ENCODE measurements around the gene GRAMD1A.

Gene GRAMD1A

DNA sequence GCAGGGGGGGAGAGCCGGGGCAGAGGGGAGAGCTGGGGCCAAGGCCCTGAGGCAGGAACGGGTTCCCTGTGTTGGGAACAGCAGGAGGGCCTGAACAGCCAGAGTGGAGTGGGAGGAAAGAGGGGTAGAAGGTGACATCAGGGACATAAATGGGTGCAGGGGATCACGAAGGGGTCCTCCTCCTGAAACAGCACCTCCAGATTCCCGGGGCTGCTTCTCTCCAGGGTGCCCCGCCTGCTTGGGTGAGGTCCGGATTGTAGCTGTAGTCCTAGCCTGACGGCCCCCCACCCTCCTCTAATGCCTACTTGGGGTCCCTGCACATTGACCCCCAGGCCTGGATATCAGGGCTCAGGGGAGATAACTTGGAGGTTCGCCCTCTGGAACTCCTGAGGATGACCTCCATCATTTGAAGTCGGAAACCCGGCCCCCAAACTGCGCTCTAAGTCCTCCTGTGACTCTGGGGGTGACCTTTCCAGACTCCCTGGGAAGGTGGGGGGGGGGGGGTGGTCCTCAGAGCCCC, 29.7 kb downstream of the GRAMD1A start:
- TF ChIP-seq, protein P1, sequence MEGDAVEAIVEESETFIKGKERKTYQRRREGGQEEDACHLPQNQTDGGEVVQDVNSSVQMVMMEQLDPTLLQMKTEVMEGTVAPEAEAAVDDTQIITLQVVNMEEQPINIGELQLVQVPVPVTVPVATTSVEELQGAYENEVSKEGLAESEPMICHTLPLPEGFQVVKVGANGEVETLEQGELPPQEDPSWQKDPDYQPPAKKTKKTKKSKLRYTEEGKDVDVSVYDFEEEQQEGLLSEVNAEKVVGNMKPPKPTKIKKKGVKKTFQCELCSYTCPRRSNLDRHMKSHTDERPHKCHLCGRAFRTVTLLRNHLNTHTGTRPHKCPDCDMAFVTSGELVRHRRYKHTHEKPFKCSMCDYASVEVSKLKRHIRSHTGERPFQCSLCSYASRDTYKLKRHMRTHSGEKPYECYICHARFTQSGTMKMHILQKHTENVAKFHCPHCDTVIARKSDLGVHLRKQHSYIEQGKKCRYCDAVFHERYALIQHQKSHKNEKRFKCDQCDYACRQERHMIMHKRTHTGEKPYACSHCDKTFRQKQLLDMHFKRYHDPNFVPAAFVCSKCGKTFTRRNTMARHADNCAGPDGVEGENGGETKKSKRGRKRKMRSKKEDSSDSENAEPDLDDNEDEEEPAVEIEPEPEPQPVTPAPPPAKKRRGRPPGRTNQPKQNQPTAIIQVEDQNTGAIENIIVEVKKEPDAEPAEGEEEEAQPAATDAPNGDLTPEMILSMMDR (IDR thresholded peaks at IDR 0.05; ENCODE audit: insufficient read depth, low read length, missing control alignments): no peak
- CTCF ChIA-PET: no interaction called here
- DNase-seq (ENCODE audit: low read depth, low spot score): no peak
- POLR2A ChIA-PET: interaction anchor here (0.5 to 1.1 kb wide), 2 partner anchors 9 to 331 kb away, joined by 3 read pairs; no protein-coding TSS in a partner anchor
- H3K4me3 ChIP-seq (ENCODE audit: low read depth, low read length): peak overlapping the region; percentile 47

DNA sequence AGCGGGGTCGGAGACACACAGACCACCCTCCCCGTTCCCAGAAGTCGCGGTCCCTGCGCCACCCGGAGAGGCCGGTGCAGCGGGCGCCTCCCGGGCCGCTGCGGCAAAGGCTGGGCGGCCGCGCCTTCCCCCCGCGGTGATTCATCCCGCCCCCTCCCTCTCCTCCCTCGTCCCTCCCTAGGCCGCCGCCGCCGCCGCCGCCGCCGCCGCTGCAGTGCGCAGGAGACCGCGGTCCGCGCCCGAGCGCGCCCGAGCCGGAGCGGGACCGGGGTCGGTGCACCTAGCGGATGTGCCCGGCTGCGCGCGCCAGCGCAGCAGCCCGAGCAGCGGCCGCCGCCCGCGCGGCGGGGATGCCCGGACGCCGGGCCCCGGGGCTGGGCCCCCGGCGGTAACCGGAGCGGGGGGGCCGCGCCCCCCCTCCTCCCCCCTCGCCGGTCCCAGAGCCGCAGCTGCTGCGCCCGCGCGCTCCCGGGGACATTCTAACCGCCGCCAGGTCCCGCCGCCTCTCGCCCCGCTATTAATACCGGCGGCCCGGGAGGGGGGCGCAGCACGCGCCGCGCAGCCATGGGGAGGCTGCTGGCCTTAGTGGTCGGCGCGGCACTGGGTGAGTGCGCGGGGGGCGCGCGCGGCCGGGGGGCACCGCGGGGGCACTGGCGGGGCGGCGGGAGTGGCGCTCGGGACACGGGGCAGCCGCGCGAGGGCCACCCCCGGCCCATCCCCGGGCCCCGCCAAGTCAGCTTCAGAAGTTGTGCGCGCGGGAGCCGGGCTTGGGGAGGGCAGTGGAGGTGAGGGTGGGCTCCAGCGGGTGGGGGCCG, 30.3 kb downstream of the GRAMD1A start, which contains the start of gene SCN1B:
Gene SCN1B, plus strand, starts transcription at position 214 of the 815 bp plus-strand sequence. Its CDS starts 351 bp downstream, at position 565.
- DNase-seq (ENCODE audit: low read depth, low spot score): no peak
- ChIA-PET CTCF (interaction anchor here (1.5 to 1.6 kb wide), 2 partner anchors 16 to 36 kb away, joined by 5 to 6 read pairs; no protein-coding TSS in a partner anchor), POLR2A (interaction anchor here (0.7 to 1.1 kb wide), 2 partner anchors 10 to 24 kb away, joined by 3 to 4 read pairs; no protein-coding TSS in a partner anchor)
- H3K4me3 ChIP-seq (ENCODE audit: low read depth, low read length): peak within 1 kb of the TSS; percentile 60
- TF ChIP-seq, protein P1 (IDR thresholded peaks at IDR 0.05; ENCODE audit: insufficient read depth, low read length, missing control alignments): no peak

DNA sequence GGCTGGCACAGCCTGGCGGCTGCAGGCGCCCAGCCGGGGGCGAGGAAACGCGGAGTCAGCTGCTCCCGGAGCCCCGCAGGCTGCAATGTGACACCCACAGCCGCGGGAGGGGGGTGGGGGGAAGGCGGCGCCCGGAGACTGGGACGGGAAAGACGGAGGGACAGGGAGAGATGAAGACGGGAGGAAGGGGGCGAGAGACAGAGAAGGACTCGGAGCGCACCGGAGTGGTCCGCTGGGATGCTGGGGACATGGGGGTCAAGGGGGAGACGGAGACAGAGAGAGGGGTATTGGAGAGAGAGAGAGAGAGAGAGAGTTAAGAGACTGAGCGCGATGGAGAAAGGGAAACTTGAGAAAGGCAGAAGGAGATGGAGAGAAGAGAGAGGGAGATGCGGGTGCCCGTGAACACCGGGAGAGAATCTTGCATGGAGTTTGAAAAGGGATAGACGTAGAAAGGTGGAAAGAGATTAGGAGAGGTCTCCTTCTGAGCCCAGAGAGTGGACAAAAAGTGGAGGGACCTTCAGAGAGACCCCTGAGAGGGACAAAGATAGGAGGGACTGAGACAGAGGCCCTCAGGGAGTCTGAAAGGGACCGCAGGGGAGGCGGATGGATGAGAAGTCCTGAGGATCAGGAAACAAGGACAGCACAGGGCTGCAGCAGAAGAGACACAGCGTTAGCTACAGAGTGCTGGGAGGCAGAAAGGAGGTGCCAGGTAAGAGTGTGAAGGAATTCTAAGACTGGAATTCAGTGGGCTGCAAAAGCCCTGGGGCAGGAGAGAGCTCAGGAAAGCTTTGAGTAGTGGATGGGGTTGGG, 31.2 kb downstream of the GRAMD1A start:
- no peak for DNase-seq (ENCODE audit: low read depth, low spot score)
- peak overlapping the region; percentile 60 for H3K4me3 ChIP-seq (ENCODE audit: low read depth, low read length)
- CTCF ChIA-PET: interaction anchor here (0.9 to 1.6 kb wide), 4 partner anchors 13 to 35 kb away, joined by 3 to 9 read pairs (median 6); no protein-coding TSS in a partner anchor
- TF ChIP-seq, protein P1 (IDR thresholded peaks at IDR 0.05; ENCODE audit: insufficient read depth, low read length, missing control alignments): no peak
- POLR2A ChIA-PET: interaction anchor here (0.7 kb wide), 2 partner anchors 13 to 24 kb away, joined by 4 to 7 read pairs; no protein-coding TSS in a partner anchor

DNA sequence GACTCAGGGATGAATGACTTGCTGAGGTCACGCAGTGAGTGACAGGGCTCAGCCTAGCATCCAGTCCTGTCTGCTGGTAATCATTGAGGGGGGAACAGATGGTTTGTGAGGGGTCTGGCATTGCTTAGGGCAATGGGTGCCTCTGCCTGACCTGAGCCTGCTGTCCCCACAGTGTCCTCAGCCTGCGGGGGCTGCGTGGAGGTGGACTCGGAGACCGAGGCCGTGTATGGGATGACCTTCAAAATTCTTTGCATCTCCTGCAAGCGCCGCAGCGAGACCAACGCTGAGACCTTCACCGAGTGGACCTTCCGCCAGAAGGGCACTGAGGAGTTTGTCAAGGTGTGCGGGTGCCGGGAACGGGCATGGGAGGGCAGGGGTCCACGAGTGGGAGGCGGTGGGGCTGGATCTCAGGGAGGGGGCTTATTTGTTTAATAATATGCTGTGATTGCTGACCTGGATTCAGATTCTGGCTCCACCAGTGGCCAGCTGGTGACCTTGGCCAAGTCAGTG, 32.3 kb downstream of the GRAMD1A start:
- no peak overlapping the region for H3K4me3 ChIP-seq (ENCODE audit: low read depth, low read length)
- ChIA-PET POLR2A (interaction anchor here (0.6 kb wide), 1 partner anchor 1235 kb away, joined by 3 read pairs; no protein-coding TSS in a partner anchor), CTCF (interaction anchor here (1.6 kb wide), 1 partner anchor 12 kb away, joined by 9 read pairs; no protein-coding TSS in a partner anchor)
- TF ChIP-seq, protein P1 (IDR thresholded peaks at IDR 0.05; ENCODE audit: insufficient read depth, low read length, missing control alignments): no peak
- no peak for DNase-seq (ENCODE audit: low read depth, low spot score)

DNA sequence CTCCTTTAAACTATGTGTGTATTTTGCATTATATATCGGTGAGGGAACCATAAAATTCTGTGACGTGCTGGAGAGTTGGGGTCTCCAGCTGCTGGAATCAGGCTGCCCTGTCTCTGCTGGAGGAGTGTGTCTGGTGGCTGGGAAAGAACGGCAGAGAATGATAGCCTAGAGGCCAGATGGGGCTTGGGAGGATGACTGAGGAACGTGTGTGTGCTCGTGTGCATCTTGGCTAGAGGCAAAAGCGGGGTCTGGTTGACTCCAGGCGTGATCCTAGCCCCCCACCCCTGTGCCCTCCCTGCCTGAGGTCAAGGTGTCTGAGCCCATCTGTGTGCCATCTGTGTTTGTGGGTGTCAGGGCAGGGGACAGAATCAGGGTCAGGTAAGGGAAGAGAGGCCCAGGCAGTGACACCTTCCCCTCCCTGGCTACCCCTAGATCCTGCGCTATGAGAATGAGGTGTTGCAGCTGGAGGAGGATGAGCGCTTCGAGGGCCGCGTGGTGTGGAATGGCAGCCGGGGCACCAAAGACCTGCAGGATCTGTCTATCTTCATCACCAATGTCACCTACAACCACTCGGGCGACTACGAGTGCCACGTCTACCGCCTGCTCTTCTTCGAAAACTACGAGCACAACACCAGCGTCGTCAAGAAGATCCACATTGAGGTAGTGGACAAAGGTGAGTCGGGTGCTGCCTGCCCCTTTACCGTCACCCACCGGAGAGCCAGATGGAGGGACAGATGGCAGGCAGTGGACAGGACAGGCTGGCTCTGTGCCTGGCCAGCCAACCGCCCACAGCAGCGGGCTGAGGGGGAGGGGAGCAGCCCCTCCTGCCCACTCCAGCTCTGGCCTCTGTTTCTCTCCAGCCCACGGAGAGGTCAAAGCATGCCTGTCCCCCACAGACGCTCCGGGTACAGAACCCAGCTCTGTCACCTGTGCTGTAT, 33.2 kb downstream of the GRAMD1A start:
- H3K4me3 ChIP-seq (ENCODE audit: low read depth, low read length): no peak overlapping the region
- ChIA-PET CTCF (interaction anchor here (0.7 to 2.6 kb wide), 3 partner anchors 11 to 102 kb away, joined by 3 to 12 read pairs (median 3); no protein-coding TSS in a partner anchor), POLR2A (no interaction called here)
- TF ChIP-seq, protein P1 (IDR thresholded peaks at IDR 0.05; ENCODE audit: insufficient read depth, low read length, missing control alignments): no peak
- no peak for DNase-seq (ENCODE audit: low read depth, low spot score)
